ENCODE results near the gene LTB4R2.
"Not testable (repeated sequence)": the region's sequence is repeated elsewhere in the genome, so short reads cannot be mapped to it uniquely, and the experiment has no call there.

Gene LTB4R2

DNA sequence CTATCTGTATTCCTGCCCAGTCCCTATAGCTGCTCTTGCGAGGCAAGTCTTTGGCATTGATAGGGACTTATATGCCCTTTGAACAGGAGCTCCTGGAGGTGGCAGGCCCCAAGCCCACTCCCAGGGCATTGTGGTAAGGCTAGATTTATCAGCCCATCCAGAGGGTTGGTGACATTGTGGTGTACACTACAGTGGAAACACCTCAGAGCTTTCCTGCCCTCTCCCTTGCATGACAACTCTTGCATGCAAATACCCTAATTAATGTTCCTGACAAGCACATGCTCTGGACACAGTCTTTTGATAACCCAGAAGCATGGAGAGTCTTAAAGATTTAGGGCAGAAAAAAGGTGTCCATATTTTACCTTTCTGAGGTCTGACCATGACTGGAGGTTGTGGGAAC is 30.7 kb downstream of the LTB4R2 start:
- DNase-seq (ENCODE audit: low read depth), result no peak

GRCh38 chr14:24342889-24343288 is 32.9 kb downstream of the LTB4R2 start:
- DNase-seq (ENCODE audit: low read depth), result no peak

GRCh38 chr14:24343795-24344660 is 34.1 kb downstream of the LTB4R2 start:
- DNase-seq (ENCODE audit: low read depth), result no peak

- no peak for DNase-seq (ENCODE audit: low read depth)
Measured at GRCh38 chr14:24347134-24347533, 37.2 kb downstream of the LTB4R2 start.

DNA sequence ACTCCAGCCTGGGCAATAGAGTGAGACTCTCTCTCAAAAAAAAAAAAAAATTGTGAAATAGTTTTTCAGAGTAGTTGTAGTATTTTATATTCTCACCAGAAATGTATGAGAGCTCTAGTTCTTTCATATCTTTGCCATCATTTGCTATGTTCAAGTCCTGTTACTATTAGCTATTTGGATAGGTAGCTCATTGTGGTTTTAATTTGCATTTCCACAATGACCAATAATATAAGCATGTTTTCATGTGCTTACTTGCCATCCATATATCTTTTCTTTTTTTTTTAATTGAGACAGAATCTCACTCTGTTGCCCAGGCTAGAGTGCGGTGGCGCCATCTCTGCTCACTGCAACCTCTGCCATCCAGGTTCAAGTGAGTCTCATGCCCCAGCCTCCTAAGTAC is 38.2 kb downstream of the LTB4R2 start:
- no peak for DNase-seq (ENCODE audit: low read depth)

- no peak for DNase-seq (ENCODE audit: low read depth)
Measured at GRCh38 chr14:24349742-24350141, 39.8 kb downstream of the LTB4R2 start.

DNA sequence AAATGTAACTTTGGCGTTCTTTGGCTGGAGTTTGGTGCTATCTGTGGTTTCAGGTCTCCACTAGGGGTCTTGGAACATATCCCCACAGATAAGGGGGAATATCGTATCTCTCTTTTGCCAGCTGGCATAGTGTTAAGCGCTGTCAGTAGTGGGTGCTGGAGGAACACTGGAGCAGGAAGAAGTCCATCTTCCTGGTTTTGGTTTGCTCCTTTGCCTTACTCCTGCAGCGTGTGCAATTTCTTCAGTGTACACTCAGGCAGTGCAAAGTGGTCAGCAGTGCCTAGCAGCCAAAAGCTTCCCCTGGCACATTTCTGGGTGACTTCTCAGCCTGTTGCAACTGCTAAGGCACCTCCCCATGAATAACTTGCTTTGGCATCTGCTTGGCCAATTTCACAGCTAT is 41.6 kb downstream of the LTB4R2 start:
- no peak for DNase-seq (ENCODE audit: low read depth)

- DNase-seq (ENCODE audit: low read depth), result no peak
Measured at GRCh38 chr14:24353559-24354481, 43.9 kb downstream of the LTB4R2 start.

DNA sequence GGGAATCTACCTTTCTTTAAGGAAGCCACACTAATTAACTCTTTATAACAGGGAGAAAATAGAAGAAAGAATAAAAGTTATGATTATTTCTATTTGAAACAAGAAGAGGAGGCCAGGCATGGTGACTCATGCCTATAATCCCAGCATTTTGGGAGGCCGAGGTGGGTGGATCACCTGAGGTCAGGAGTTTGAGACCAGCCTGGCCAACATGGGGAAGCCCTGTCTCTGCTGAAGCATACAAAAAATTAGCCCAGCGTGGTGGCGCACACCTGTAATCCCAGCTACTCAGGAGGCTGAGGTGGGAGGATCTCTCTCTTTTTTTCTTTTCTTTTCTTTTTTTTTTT is 44.5 kb downstream of the LTB4R2 start:
- DNase-seq (ENCODE audit: low read depth), result not testable (repeated sequence)

DNA sequence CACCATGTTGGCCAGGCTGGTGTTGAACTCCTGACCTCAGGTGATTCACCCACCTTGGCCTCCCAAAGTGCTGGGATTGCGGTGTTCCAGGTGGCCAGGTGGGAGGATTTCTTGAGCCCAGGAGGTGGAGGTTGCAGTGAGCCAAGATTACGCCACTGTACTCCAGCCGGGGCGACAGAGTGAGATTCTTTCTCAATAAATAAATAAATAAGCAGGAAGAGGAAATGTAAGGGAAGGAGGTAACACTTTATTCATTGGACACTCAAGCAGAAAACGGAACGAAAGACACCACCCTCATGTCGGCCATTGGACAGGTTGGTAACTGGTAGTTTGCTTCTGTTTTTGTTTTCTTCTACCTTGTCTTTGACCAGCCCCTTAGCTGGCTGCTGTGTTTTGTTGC is 45.1 kb downstream of the LTB4R2 start:
- DNase-seq (ENCODE audit: low read depth), result no peak

- DNase-seq (ENCODE audit: low read depth), result no peak
Measured at GRCh38 chr14:24356208-24356607, 46.3 kb downstream of the LTB4R2 start.

DNA sequence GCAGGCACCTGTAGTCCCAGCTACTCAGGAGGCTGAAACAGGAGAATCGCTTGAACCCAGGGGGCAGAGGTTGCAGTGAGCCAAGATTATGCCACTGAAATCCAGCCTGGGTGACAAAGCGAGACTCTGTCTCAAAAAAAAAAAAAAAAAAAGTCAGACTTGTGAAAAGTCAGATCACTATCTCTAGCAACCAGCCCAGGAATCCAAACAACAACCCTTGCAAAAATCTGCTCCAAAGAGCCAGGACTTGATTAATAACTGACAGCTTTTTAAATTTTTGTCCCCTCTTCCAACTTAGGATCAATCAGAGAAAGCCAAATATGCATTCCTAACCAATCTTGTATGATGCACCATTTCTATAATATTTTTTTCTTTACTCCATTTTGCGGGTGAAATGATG is 50.3 kb downstream of the LTB4R2 start:
- DNase-seq (ENCODE audit: low read depth), result no peak

DNA sequence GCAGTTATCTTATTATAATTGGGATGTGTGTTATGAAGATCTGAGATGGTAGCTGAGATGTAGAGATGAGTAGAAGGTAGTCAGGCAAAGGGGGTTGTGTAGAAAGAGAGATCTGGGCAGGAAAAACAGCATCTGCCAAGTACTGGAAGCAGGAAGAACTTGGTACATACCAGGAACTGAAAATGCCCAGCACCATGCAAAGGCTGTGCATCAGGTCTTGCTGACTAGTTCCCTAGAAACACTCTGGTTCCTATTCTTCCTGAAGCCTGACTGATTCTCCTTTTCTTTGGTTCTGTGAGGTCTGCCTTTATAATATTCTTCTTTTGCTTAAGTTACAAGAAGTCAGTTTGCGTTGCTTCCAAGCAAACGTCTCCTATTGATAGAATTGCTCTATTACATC is 51.4 kb downstream of the LTB4R2 start:
- DNase-seq (ENCODE audit: low read depth), result no peak

Measured in HS-27A (cell line).